ENCODE data around the gene SLC2A6. TPM values are rescaled to one million over a fixed set of nuclear protein-coding genes. Genes with fewer than 3 reads are reported as not detected.
A peak's percentile ranks its signal among the peaks of the same experiment; 100 is the strongest.

Gene SLC2A6
- total and polyA plus RNA-seq, 11 donors, result 1.8 to 10.4 (median 3.2) TPM

GRCh38 chr9:133499132-133499891 is 20.4 kb upstream of the SLC2A6 start:
- Histone ChIP-seq H3K27ac (no peak overlapping the region), H3K9me3 (peaks cover 0 to 25% (median 18%) of the 10 kb centered on the region in 12 donors), H3K4me1 (peaks cover 0 to 16% (median 6%) of the 10 kb centered on the region in 12 donors), H3K27me3 (peaks cover 0 to 2% (median 0%) of the 10 kb centered on the region in 9 donors), H3K4me3 (no peak overlapping the region), H3K36me3 (no peaks in the 10 kb centered on the region)
- intact Hi-C loops (cut with DNase I), result no loop called here
- WGBS, 4 donors, result 61 to 71% (median 66%) methylated on average over 5 to 19 of the region's 19 CpGs
- ATAC-seq (peak; percentile 39 to 82 (median 58)), DNase-seq (peak in 3 of 5 donors; percentile 65 to 72 (median 68))
- TF ChIP-seq, protein P1, sequence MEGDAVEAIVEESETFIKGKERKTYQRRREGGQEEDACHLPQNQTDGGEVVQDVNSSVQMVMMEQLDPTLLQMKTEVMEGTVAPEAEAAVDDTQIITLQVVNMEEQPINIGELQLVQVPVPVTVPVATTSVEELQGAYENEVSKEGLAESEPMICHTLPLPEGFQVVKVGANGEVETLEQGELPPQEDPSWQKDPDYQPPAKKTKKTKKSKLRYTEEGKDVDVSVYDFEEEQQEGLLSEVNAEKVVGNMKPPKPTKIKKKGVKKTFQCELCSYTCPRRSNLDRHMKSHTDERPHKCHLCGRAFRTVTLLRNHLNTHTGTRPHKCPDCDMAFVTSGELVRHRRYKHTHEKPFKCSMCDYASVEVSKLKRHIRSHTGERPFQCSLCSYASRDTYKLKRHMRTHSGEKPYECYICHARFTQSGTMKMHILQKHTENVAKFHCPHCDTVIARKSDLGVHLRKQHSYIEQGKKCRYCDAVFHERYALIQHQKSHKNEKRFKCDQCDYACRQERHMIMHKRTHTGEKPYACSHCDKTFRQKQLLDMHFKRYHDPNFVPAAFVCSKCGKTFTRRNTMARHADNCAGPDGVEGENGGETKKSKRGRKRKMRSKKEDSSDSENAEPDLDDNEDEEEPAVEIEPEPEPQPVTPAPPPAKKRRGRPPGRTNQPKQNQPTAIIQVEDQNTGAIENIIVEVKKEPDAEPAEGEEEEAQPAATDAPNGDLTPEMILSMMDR (IDR thresholded peaks at IDR 0.05), result no peak
- TF ChIP-seq POLR2A (IDR thresholded peaks at IDR 0.05), result no peak

- TF ChIP-seq, protein P1 (IDR thresholded peaks at IDR 0.05), result no peak
- TF ChIP-seq POLR2A (IDR thresholded peaks at IDR 0.05), result no peak
- peak in 3 of 5 donors; percentile 1 to 49 (median 26) for DNase-seq
- H3K36me3 ChIP-seq, result no peaks in the 10 kb centered on the region
- peaks cover 0 to 28% (median 13%) of the 10 kb centered on the region in 12 donors for H3K4me1 ChIP-seq
- H3K27ac ChIP-seq, result no peak overlapping the region
- H3K4me3 ChIP-seq, result no peak overlapping the region
- peaks cover 0 to 2% (median 0%) of the 10 kb centered on the region in 9 donors for H3K27me3 ChIP-seq
- intact Hi-C loops (cut with DNase I), result no loop called here
- H3K9me3 ChIP-seq, result peaks cover 0 to 12% (median 8%) of the 10 kb centered on the region in 12 donors
- ATAC-seq, result no peak
- 74 to 86% (median 78%) methylated on average over 20 to 35 of the region's 35 CpGs for WGBS, 4 donors
Observed at GRCh38 chr9:133496861-133497842, 18.3 kb upstream of the SLC2A6 start.

- Histone ChIP-seq H3K4me3 (no peak overlapping the region), H3K27me3 (peaks cover 0 to 2% (median 0%) of the 10 kb centered on the region in 9 donors), H3K4me1 (peaks cover 0 to 33% (median 19%) of the 10 kb centered on the region in 12 donors), H3K9me3 (no peaks in the 10 kb centered on the region), H3K36me3 (no peaks in the 10 kb centered on the region), H3K27ac (no peak overlapping the region)
- ATAC-seq (no peak), DNase-seq (peak in 2 of 5 donors; percentile 3 to 9)
- WGBS, 4 donors, result 92 to 96% (median 94%) methylated on average over 24 of the region's 24 CpGs
- intact Hi-C loops (cut with DNase I), result no loop called here
- no peak for TF ChIP-seq POLR2A (IDR thresholded peaks at IDR 0.05)
- TF ChIP-seq, protein P1 (IDR thresholded peaks at IDR 0.05), result no peak
Observed at GRCh38 chr9:133495327-133496293, 16.7 kb upstream of the SLC2A6 start.

All from heart left ventricle (tissue), 16 donors.